Sigmoid colon (tissue), 7 donors: ENCODE measurements around the gene ACY1. TPM values are rescaled to one million over a fixed set of nuclear protein-coding genes. Genes with fewer than 3 reads are reported as not detected.

Experiments used
- DNase-seq: peaks from one replicate; pipeline ENCODE4 v3.0.0-alpha.2; 2019
- H3K27ac ChIP-seq, 4 donors: fragments of 200-600 bp; sonication (generic); one replicate each; pipeline ENCODE4 v1.5.1; 2016 to 2019; ENCODE audit warnings: mild to moderate bottlenecking in 1 of 4
- H3K27me3 ChIP-seq, 3 donors: fragments of 200-600 bp; sonication (generic); one replicate each; pipeline ENCODE4 v1.5.1; 2019; ENCODE audit warnings: mild to moderate bottlenecking in 1 of 3
- H3K36me3 ChIP-seq, 4 donors: fragments of 200-600 bp; sonication (generic); one replicate each; pipeline ENCODE4 v1.5.1; 2016 to 2019
- H3K4me1 ChIP-seq, 4 donors: fragments of 200-600 bp; sonication (generic); one replicate each; pipeline ENCODE4 v1.5.1; 2017 to 2019
- H3K4me3 ChIP-seq, 4 donors: fragments of 200-600 bp; sonication (generic); one replicate each; pipeline ENCODE4 v1.5.1; 2017 to 2019; ENCODE audit warnings: mild to moderate bottlenecking in 2 of 4, moderate library complexity in 1 of 4
- H3K9me3 ChIP-seq, 4 donors: fragments of 200-600 bp in 3 of 4; sonication (generic) in 3 of 4; one replicate each; pipeline versions ENCODE4 v1.5.1 to v1.6.1; 2013 to 2019
- CTCF ChIP-seq, 4 experiments: fragments of 450-650 bp in 3 of 4; fragments of 200-600 bp in 1 of 4; IDR thresholded peaks; one replicate each; pipeline ENCODE4 v1.5.1; 2016 to 2019; ENCODE audit warnings: antibody characterized with exemption in 4 of 4, mild to moderate bottlenecking in 3 of 4, moderate library complexity in 2 of 4
- EP300 ChIP-seq, 4 donors: sonication (generic); formaldehyde crosslinking; IDR thresholded peaks; one replicate each; pipeline ENCODE4 v1.6.1; 2017; ENCODE audit warnings: antibody characterized with exemption in 4 of 4
- POLR2A ChIP-seq, 2 donors: fragments of 450-650 bp; IDR thresholded peaks; one replicate each; pipeline ENCODE4 v1.6.1; 2016; ENCODE audit warnings: antibody characterized with exemption in 2 of 2, mild to moderate bottlenecking in 2 of 2, moderate library complexity in 2 of 2
- POLR2AphosphoS5 ChIP-seq, 4 donors: sonication (generic); formaldehyde crosslinking; IDR thresholded peaks; one replicate each; pipeline ENCODE4 v1.6.1; 2017; ENCODE audit warnings: antibody characterized with exemption in 4 of 4
- WGBS, 2 donors: extraction: QIAGEN DNeasy Blood & Tissue Kit; methylation state at CpG; one replicate each; pipeline ENCODE4 v1.1.7; 2013; 5-methylcytosine and 5-hydroxymethylcytosine counted together
- intact Hi-C: fragments of 100-400 bp; cut with DNase I; formaldehyde crosslinking; loops from one replicate; pipeline ENCODE4 v1.15.1; 2023
- polyA plus RNA-seq, 3 donors: library from polyadenylated mRNA; stranded (reverse); fragments of 200-250 nt; gene quantifications; one replicate each; pipeline ENCODE4 v1.2.3, GENCODE V29; 2013
- total RNA-seq, 4 donors: library from RNA; depleted of rRNA; stranded (reverse); fragments of >200 nt; gene quantifications; one replicate each; pipeline ENCODE4 v1.1.0, GENCODE V29; 2016
- donor health status: healthy with polysubstance abuse.
- donor health status: Bipolar disorder and iron deficiency.
- donor health status: healthy.

ACY1 gene
- total and polyA plus RNA-seq, 7 donors: 1.4 to 279 (median 25.3) TPM

GRCh38 chr3:51940648-51941462, 42.5 kb upstream of the ACY1 start:
- Histone ChIP-seq H3K9me3 (no peaks in the 10 kb centered on the region), H3K4me3 (peak overlapping the region; percentile 61 to 87 (median 75)), H3K27me3 (no peaks in the 10 kb centered on the region), H3K4me1 (peaks cover 0 to 37% (median 33%) of the 10 kb centered on the region in 4 donors), H3K36me3 (peaks cover 15 to 51% (median 19%) of the 10 kb centered on the region in 4 donors), H3K27ac (peak overlapping the region; percentile 67 to 85 (median 78))
- 28 to 37% methylated on average over 13 of the region's 13 CpGs for WGBS, 2 donors
- no peak for TF ChIP-seq CTCF (IDR thresholded peaks at IDR 0.05)
- no peak for TF ChIP-seq POLR2A (IDR thresholded peaks at IDR 0.05)
- no peak for TF ChIP-seq EP300 (IDR thresholded peaks at IDR 0.05)
- no peak for TF ChIP-seq POLR2AphosphoS5 (IDR thresholded peaks at IDR 0.05)
- peak; percentile 54 for DNase-seq
- intact Hi-C loops: loop anchor here (5.0 to 10.0 kb wide), 5 partner anchors 181 to 1941 kb away; partner anchors contain the start of genes ACTR8, ALAS1 and POC1A

- H3K4me1 ChIP-seq: peaks cover 0 to 37% (median 33%) of the 10 kb centered on the region in 4 donors
- H3K4me3 ChIP-seq: peak overlapping the region; percentile 61 to 87 (median 75)
- H3K9me3 ChIP-seq: no peaks in the 10 kb centered on the region
- no peak for DNase-seq
- WGBS, 2 donors: 0 to 1% methylated on average over 20 of the region's 20 CpGs
- no peaks in the 10 kb centered on the region for H3K27me3 ChIP-seq
- peaks cover 14 to 50% (median 16%) of the 10 kb centered on the region in 4 donors for H3K36me3 ChIP-seq
- intact Hi-C loops: loop anchor here (5.0 to 10.0 kb wide), 5 partner anchors 181 to 1941 kb away; partner anchors contain the start of genes ACTR8, ALAS1 and POC1A
- TF ChIP-seq CTCF (IDR thresholded peaks at IDR 0.05) (no peak), POLR2AphosphoS5 (IDR thresholded peaks at IDR 0.05) (no peak), POLR2A (IDR thresholded peaks at IDR 0.05) (no peak), EP300 (IDR thresholded peaks at IDR 0.05) (no peak)
- H3K27ac ChIP-seq: peak overlapping the region; percentile 67 to 85 (median 78)
These were observed 41.9 kb upstream of the ACY1 start for GRCh38 chr3:51941463-51941797.

- Histone ChIP-seq H3K36me3 (peaks cover 9 to 45% (median 12%) of the 10 kb centered on the region in 4 donors), H3K9me3 (no peaks in the 10 kb centered on the region), H3K27me3 (no peaks in the 10 kb centered on the region), H3K4me1 (peaks cover 0 to 37% (median 33%) of the 10 kb centered on the region in 4 donors), H3K27ac (peak within 1 kb of the TSS; percentile 89 to 97 (median 96)), H3K4me3 (peak within 1 kb of the TSS; percentile 61 to 87 (median 75))
- intact Hi-C loops: loop anchor here (1.0 to 10.0 kb wide), 9 partner anchors 25 to 1940 kb away; partner anchors contain the start of genes ABHD14B, ACTR8, ALAS1 and DUSP7
- peak; percentile 63 to 68 for TF ChIP-seq POLR2A (IDR thresholded peaks at IDR 0.05)
- no peak for TF ChIP-seq EP300 (IDR thresholded peaks at IDR 0.05)
- peak; percentile 51 to 82 (median 72) for TF ChIP-seq POLR2AphosphoS5 (IDR thresholded peaks at IDR 0.05)
- TF ChIP-seq CTCF (IDR thresholded peaks at IDR 0.05): peak; percentile 97 to 100 (median 98)
- 1 to 2% methylated on average over 67 of the region's 67 CpGs for WGBS, 2 donors
- DNase-seq: peak; percentile 100
These were observed 41.3 kb upstream of the ACY1 start, which contains the start of the genes PARP3 and RRP9 for GRCh38 chr3:51941798-51942602. Gene PARP3 (plus strand): TSS chr3:51942363. CDS start chr3:51943356, 993 bp downstream. Gene RRP9 (minus strand): TSS chr3:51941904. CDS start chr3:51941867, 37 bp downstream.

GRCh38 chr3:51942603-51943450, 40.5 kb upstream of the ACY1 start:
- DNase-seq: peak; percentile 81
- intact Hi-C loops: loop anchor here (1.0 to 10.0 kb wide), 9 partner anchors 24 to 1939 kb away; partner anchors contain the start of genes ABHD14B, ACTR8, ALAS1 and DUSP7
- Histone ChIP-seq H3K27ac (peak overlapping the region; percentile 89 to 97 (median 96)), H3K4me3 (peak overlapping the region; percentile 39 to 78 (median 54)), H3K27me3 (no peaks in the 10 kb centered on the region), H3K36me3 (peaks cover 2 to 40% (median 5%) of the 10 kb centered on the region in 4 donors), H3K4me1 (peaks cover 0 to 37% (median 33%) of the 10 kb centered on the region in 4 donors), H3K9me3 (no peaks in the 10 kb centered on the region)
- no peak for TF ChIP-seq CTCF (IDR thresholded peaks at IDR 0.05)
- TF ChIP-seq POLR2AphosphoS5 (IDR thresholded peaks at IDR 0.05): peak in 2 of 4 donors; percentile 19 to 28
- no peak for TF ChIP-seq POLR2A (IDR thresholded peaks at IDR 0.05)
- no peak for TF ChIP-seq EP300 (IDR thresholded peaks at IDR 0.05)
- WGBS, 2 donors: 24 to 50% methylated on average over 17 of the region's 17 CpGs
